Endothelial cell (in vitro differentiated cells): Measurements from ENCODE around the gene TBC1D7. TPM values are rescaled to one million over a fixed set of nuclear protein-coding genes. Genes with fewer than 3 reads are reported as not detected.

Experiments used
- DNase-seq: peaks from one replicate; pipeline ENCODE4 v3.0.0; 2021; ENCODE audit warnings: low spot score
- H3K27ac Mint-ChIP-seq: one replicate; pipeline ENCODE4 v1.8.0; 2021; ENCODE audit warnings: mixed read lengths, inconsistent platforms; ENCODE audit not compliant: unreplicated experiment
- H3K27me3 Mint-ChIP-seq: one replicate; pipeline ENCODE4 v1.8.0; 2021; ENCODE audit warnings: mild to moderate bottlenecking, moderate library complexity, mixed read lengths, inconsistent platforms; ENCODE audit not compliant: unreplicated experiment
- H3K36me3 Mint-ChIP-seq: one replicate; pipeline ENCODE4 v1.8.0; 2021; ENCODE audit warnings: mild to moderate bottlenecking, low read depth, mixed read lengths, inconsistent platforms; ENCODE audit not compliant: unreplicated experiment
- H3K4me1 Mint-ChIP-seq: one replicate; pipeline ENCODE4 v1.8.0; 2021; ENCODE audit warnings: mild to moderate bottlenecking, mixed read lengths, inconsistent platforms; ENCODE audit not compliant: unreplicated experiment
- H3K4me3 Mint-ChIP-seq: one replicate; pipeline ENCODE4 v1.8.0; 2021; ENCODE audit warnings: mild to moderate bottlenecking, mixed read lengths, inconsistent platforms; ENCODE audit not compliant: unreplicated experiment
- H3K9me3 Mint-ChIP-seq: one replicate; pipeline ENCODE4 v1.8.0; 2021; ENCODE audit warnings: mixed read lengths, inconsistent platforms; ENCODE audit not compliant: unreplicated experiment
- total RNA-seq: library from RNA; stranded (reverse); fragmentation: NEBNext Ultra II Directional; extraction: Animal tissue kit (Norgen Biotek cat#: 25700); gene quantifications from one replicate; pipeline ENCODE4 v1.2.1, GENCODE V29; 2021; ENCODE audit not compliant: unreplicated experiment
- TF ChIP-seq, protein P1 (sequence below): fragments of 200-600 bp; sonication (generic); IDR thresholded peaks from one replicate; pipeline ENCODE4 v1.5.0; 2021; ENCODE audit warnings: antibody characterized with exemption; ENCODE audit not compliant: unreplicated experiment

TBC1D7 gene
- total RNA-seq, 1 donor from 2014 or later = 40.4 TPM

DNA sequence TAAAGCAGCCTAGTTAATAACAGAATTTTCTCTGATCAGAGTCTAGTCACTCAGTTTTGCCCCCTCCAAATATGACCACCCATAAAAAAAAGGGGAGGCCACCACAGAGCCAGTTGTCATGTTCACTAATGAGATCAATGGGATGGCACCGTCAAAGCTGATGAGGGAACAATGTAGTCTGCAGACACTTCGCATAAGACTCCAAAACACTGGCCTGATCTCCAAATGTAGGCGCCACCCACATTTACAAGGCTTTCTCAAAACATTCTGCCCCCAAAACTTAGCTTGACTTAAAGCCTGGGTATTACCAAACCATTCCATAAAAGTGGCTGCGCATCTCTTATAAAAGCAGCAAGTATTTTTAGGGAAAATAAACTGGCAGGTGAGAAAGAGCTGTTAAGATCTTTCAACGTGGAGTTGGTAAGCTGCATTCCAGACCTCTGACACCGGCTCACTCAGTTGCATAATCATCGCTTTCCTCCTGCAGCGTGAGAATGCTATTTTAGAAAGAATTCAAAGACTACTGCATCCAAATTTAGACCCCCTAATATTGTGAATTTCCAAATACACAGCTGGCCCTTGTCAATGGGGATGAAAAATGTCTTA lies 59.3 kb downstream of the TBC1D7 start:
- DNase-seq = no peak
- H3K4me3 Mint-ChIP-seq = no peak overlapping the region
- H3K4me1 Mint-ChIP-seq = no peaks in the 10 kb centered on the region
- H3K36me3 Mint-ChIP-seq = peaks cover 21% of the 10 kb centered on the region
- peaks cover 3% of the 10 kb centered on the region for H3K27me3 Mint-ChIP-seq
- no peaks in the 10 kb centered on the region for H3K9me3 Mint-ChIP-seq
- H3K27ac Mint-ChIP-seq = no peak overlapping the region
- TF ChIP-seq, protein P1, sequence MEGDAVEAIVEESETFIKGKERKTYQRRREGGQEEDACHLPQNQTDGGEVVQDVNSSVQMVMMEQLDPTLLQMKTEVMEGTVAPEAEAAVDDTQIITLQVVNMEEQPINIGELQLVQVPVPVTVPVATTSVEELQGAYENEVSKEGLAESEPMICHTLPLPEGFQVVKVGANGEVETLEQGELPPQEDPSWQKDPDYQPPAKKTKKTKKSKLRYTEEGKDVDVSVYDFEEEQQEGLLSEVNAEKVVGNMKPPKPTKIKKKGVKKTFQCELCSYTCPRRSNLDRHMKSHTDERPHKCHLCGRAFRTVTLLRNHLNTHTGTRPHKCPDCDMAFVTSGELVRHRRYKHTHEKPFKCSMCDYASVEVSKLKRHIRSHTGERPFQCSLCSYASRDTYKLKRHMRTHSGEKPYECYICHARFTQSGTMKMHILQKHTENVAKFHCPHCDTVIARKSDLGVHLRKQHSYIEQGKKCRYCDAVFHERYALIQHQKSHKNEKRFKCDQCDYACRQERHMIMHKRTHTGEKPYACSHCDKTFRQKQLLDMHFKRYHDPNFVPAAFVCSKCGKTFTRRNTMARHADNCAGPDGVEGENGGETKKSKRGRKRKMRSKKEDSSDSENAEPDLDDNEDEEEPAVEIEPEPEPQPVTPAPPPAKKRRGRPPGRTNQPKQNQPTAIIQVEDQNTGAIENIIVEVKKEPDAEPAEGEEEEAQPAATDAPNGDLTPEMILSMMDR = no peak

DNA sequence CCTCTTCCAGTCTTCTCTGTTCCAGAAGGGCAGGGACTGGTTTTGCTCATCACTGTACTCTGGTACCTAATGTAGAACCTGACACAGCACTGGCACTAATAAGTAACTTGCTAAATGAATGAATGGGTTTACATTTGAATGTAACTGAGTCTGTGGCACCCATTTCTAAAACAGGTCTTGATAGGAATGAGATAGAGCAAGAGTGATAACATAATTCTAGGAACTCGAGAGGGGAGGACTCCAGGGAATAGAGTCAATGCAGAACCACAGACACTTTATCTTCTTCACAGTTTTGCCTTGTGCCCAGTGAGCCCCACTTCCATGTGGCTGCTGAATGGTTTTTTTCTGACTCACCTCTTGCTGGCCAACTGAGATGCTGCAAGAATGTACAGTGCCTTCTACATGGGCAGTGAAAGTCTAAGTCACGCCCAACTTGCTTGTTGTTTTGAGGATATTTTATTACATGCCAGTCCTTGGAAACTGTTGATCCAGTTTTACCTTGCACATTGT lies 61.1 kb downstream of the TBC1D7 start:
- H3K4me3 Mint-ChIP-seq = peak overlapping the region; percentile 39
- no peaks in the 10 kb centered on the region for H3K4me1 Mint-ChIP-seq
- DNase-seq = no peak
- TF ChIP-seq, protein P1 = no peak
- H3K9me3 Mint-ChIP-seq = no peaks in the 10 kb centered on the region
- peaks cover 3% of the 10 kb centered on the region for H3K27me3 Mint-ChIP-seq
- no peak overlapping the region for H3K27ac Mint-ChIP-seq
- H3K36me3 Mint-ChIP-seq = peaks cover 21% of the 10 kb centered on the region

DNA sequence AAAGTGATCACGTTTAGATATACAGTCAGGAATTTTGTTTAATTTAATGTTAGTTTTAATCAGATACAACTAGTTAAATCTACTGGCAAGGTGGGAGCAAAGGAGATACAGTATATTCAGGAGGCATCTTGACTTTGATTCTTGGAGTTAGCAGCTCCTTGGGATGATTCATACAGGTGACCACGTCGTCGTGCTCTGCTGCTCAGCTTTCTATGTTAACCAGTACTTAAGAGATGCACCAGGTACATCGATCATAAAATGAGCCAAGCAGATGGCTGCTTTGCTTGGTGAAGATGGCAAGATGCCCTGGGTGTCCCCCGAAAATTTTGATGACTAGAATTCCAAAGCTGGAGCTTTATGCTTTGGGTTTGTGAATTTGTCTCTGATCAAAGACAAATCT lies 64.7 kb downstream of the TBC1D7 start:
- DNase-seq = no peak
- Mint-ChIP-seq H3K36me3 (peaks cover 21% of the 10 kb centered on the region), H3K27ac (no peak overlapping the region), H3K4me1 (no peaks in the 10 kb centered on the region), H3K4me3 (no peak overlapping the region), H3K27me3 (peaks cover 3% of the 10 kb centered on the region), H3K9me3 (no peaks in the 10 kb centered on the region)
- TF ChIP-seq, protein P1 = no peak

DNA sequence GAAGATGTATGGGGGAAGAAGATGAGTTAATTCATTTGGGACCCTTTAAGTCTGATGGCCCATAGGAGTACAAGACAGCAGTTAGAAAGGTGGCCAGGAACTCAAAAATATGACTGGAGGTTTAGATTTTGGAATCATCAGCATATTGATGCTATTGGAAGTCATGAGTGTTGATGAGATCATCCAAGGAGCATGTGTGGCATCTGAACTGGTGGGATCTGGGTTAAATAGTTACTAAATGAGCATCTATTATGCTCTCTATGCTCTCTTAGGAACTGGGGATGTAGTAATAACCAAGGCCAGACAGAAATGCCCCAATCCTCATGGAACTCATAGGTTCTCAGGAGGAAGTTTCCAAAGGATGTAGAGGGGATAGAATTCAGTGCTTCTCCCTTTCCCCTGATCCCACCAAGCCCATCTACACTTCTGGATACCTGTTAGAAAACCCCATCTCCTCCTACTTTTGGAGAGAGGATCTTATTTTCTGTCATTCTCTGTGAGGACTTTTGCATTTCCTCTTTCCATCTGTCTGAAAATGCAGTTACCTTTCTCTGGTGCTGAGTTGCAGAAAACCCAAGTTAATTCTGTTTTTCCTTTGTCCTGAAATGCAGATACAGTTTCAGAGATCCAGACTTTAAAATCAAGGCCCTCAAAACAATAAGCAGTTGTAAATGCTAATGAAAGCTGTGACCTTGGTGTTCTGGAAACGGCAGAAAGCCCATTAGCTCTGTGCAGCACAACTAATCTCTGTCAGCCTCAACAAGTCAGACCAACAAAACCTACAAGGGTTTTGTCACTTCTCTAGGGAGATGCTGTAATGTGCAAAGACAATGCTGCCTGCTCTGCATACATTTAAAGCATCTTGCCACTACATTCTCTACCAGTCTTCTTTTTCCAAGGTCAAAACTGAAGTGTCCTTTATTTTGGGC lies 65.8 kb downstream of the TBC1D7 start:
- TF ChIP-seq, protein P1 = no peak
- Mint-ChIP-seq H3K4me1 (no peaks in the 10 kb centered on the region), H3K36me3 (peaks cover 23% of the 10 kb centered on the region), H3K27me3 (peaks cover 3% of the 10 kb centered on the region), H3K4me3 (no peak overlapping the region), H3K9me3 (no peaks in the 10 kb centered on the region), H3K27ac (no peak overlapping the region)
- DNase-seq = no peak

DNA sequence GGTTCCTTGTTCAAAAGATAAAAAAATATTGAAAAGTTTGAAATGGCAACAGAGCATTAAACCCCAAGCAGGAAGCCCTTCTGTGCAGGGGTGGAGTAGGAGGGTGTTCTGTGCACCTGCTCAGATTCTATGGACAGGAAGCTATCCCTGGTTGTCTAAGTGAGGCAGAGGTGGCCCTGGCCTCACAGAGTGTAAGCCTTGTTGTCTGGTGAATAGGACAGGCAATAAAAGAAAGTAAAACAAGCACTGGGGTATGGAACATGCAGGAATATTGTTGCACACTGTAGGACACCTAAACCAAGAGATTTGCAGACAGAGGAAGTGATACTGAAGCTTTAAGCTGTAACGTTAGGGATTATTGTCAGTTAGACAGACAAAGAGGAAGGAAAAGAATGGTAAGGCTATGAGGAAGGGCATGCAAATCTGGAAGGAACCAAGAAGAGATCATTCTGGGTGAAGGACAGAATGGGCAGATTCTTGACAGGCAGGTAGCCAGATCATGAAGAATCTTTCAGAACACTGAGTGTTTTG lies 66.8 kb downstream of the TBC1D7 start:
- Mint-ChIP-seq H3K27ac (no peak overlapping the region), H3K4me1 (no peaks in the 10 kb centered on the region), H3K9me3 (no peaks in the 10 kb centered on the region), H3K36me3 (peaks cover 22% of the 10 kb centered on the region), H3K27me3 (no peaks in the 10 kb centered on the region), H3K4me3 (no peak overlapping the region)
- TF ChIP-seq, protein P1 = no peak
- no peak for DNase-seq
